DOHH2 (cell line): ENCODE data around the gene GATA6.

Experiments used
- H3F3A ChIP-seq: fragments of 200-600 bp; sonication (generic), shearing (Covaris generic); 2 replicates; pipeline ENCODE4 v1.6.0; 2016; ENCODE audit warnings: antibody characterized with exemption, mild to moderate bottlenecking; ENCODE audit not compliant: control insufficient read depth, insufficient read depth
- H3K27ac ChIP-seq: fragments of 200-600 bp; sonication (generic); 2 replicates; pipeline ENCODE4 v1.5.1; 2014; ENCODE audit warnings: low read depth, mild to moderate bottlenecking, low read length, moderate library complexity
- H3K27me3 ChIP-seq: fragments of 200-600 bp; sonication (generic); 2 replicates; pipeline ENCODE4 v1.6.1; 2014; ENCODE audit warnings: mild to moderate bottlenecking, low read length, mixed read lengths; ENCODE audit not compliant: control insufficient read depth
- H3K36me3 ChIP-seq: fragments of 200-600 bp; sonication (generic); 2 replicates; pipeline ENCODE4 v1.6.1; 2014; ENCODE audit warnings: mild to moderate bottlenecking, low read length, moderate library complexity, mixed read lengths; ENCODE audit not compliant: control insufficient read depth
- H3K4me1 ChIP-seq: fragments of 200-600 bp; sonication (generic); 2 replicates; pipeline ENCODE4 v1.6.1; 2014; ENCODE audit warnings: mild to moderate bottlenecking, low read length, mixed read lengths; ENCODE audit not compliant: control insufficient read depth
- H3K4me2 ChIP-seq: fragments of 200-600 bp; sonication (generic); 2 replicates; pipeline ENCODE4 v1.6.0; 2014; ENCODE audit warnings: mild to moderate bottlenecking, low read length, moderate library complexity
- H3K4me3 ChIP-seq: fragments of 200-600 bp; sonication (generic); 2 replicates; pipeline ENCODE4 v1.5.1; 2014; ENCODE audit warnings: mild to moderate bottlenecking, low read length, mixed read lengths
- H3K79me2 ChIP-seq: fragments of 200-600 bp; sonication (generic); 2 replicates; pipeline ENCODE4 v1.6.1; 2014; ENCODE audit warnings: mild to moderate bottlenecking, low read length, mixed read lengths; ENCODE audit not compliant: control insufficient read depth
- H3K9me2 ChIP-seq: fragments of 200-600 bp; sonication (generic); replicated peaks from 2 replicates; pipeline ENCODE4 v1.6.1; 2014; ENCODE audit warnings: mild to moderate bottlenecking, low read length, mixed read lengths; ENCODE audit not compliant: control insufficient read depth
- H3K9me3 ChIP-seq: fragments of 200-600 bp; sonication (generic); 2 replicates; pipeline ENCODE4 v1.6.1; 2014; ENCODE audit warnings: antibody characterized with exemption, low read length, mixed read lengths; ENCODE audit not compliant: control insufficient read depth, insufficient read depth
- H4K20me1 ChIP-seq: fragments of 200-600 bp; sonication (generic); 2 replicates; pipeline ENCODE4 v1.6.0; 2014; ENCODE audit warnings: low read depth, mild to moderate bottlenecking, antibody characterized with exemption, low read length, moderate library complexity; ENCODE audit not compliant: control insufficient read depth, insufficient read depth
- EZH2phosphoT487 ChIP-seq: fragments of 200-600 bp; sonication (generic); IDR thresholded peaks from 2 replicates; pipeline ENCODE4 v1.6.1; 2017; ENCODE audit warnings: borderline replicate concordance, mild to moderate bottlenecking, antibody characterized with exemption, low read length, moderate library complexity, mixed read lengths
- TF ChIP-seq, protein P1 (sequence below): fragments of 200-600 bp; sonication (generic); IDR thresholded peaks from one replicate; pipeline ENCODE4 v1.5.1; 2014; ENCODE audit warnings: antibody characterized with exemption, mild to moderate bottlenecking, low read depth, low read length; ENCODE audit not compliant: poor library complexity, severe bottlenecking

Gene GATA6

DNA sequence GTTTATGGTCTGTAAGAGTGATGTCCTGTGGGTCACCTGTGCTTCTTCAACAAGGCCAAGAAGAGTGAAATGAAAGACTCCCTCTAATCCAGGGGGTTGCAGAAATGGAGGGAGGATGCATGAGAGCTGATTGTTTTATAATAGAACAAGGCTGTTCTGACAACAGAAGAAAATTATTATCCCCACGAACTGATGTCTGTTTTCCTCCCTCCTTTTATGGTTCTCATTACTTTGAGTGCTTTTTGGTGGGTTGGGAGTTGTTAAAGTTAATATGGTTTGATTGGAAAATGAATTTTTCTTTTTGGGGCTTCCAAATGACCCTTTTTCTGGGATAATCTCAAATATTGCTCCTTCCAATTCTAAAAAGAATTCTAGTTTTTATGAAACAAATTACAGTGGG, 33.6 kb downstream of the GATA6 start:
- Histone ChIP-seq H3K27me3 (peaks cover 6% of the 10 kb centered on the region; the same call in 1 of the 2 replicates), H3K9me2 (no peaks in the 10 kb centered on the region), H3F3A (no peaks in the 10 kb centered on the region)

DNA sequence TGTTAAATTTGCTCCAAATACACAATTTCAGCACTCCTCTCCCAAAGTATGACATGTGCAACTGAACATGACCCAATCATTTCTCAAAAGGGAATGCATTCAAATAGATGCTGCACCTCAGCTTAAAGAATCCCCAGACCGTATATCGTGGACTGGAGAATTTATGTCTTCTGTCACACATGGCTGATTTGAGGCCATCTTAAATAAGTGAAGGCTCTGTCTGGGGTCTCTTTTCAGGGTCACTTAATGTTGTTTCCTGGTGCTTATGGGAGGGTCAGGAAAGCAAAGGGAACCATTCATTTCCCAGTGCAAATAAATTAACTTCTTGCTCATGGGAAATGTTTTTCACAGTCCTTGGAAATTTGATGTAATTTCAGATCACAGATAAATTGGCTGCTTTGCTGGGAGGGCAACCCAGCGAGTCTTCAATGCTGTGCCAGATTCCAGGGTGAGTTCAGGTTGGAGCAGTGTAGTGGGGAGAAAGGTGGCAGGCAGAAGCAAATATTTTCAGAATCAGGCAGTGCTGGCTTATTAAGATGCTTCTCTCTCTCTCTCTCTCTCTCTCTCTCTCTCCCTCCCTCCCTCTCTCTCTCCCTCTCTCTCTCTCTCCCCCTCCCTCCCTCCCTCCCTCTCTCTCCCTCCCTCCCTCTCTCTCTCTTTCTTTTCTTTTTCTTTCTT, 34.3 kb downstream of the GATA6 start:
- no peaks in the 10 kb centered on the region for H3K4me1 ChIP-seq
- H3K4me3 ChIP-seq: no peak overlapping the region
- H3K4me2 ChIP-seq: no peak overlapping the region
- no peaks in the 10 kb centered on the region for H3K9me2 ChIP-seq
- H3K79me2 ChIP-seq: no peaks in the 10 kb centered on the region
- no peak overlapping the region for H3K27ac ChIP-seq
- no peaks in the 10 kb centered on the region for H4K20me1 ChIP-seq
- no peaks in the 10 kb centered on the region for H3K36me3 ChIP-seq
- peaks cover 6% of the 10 kb centered on the region; the same call in 1 of the 2 replicates for H3K27me3 ChIP-seq
- TF ChIP-seq, protein P1, sequence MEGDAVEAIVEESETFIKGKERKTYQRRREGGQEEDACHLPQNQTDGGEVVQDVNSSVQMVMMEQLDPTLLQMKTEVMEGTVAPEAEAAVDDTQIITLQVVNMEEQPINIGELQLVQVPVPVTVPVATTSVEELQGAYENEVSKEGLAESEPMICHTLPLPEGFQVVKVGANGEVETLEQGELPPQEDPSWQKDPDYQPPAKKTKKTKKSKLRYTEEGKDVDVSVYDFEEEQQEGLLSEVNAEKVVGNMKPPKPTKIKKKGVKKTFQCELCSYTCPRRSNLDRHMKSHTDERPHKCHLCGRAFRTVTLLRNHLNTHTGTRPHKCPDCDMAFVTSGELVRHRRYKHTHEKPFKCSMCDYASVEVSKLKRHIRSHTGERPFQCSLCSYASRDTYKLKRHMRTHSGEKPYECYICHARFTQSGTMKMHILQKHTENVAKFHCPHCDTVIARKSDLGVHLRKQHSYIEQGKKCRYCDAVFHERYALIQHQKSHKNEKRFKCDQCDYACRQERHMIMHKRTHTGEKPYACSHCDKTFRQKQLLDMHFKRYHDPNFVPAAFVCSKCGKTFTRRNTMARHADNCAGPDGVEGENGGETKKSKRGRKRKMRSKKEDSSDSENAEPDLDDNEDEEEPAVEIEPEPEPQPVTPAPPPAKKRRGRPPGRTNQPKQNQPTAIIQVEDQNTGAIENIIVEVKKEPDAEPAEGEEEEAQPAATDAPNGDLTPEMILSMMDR: no peak
- no peak for TF ChIP-seq EZH2phosphoT487
- no peaks in the 10 kb centered on the region for H3F3A ChIP-seq
- H3K9me3 ChIP-seq: no peaks in the 10 kb centered on the region

More for the DNA sequence above, 33.6 kb downstream of the GATA6 start:
- no peaks in the 10 kb centered on the region for H4K20me1 ChIP-seq
- no peaks in the 10 kb centered on the region for H3K9me3 ChIP-seq
- H3K4me3 ChIP-seq: no peak overlapping the region
- no peak for TF ChIP-seq EZH2phosphoT487
- TF ChIP-seq, protein P1: no peak
- H3K27ac ChIP-seq: no peak overlapping the region
- no peaks in the 10 kb centered on the region for H3K79me2 ChIP-seq
- no peaks in the 10 kb centered on the region for H3K4me1 ChIP-seq
- no peak overlapping the region for H3K4me2 ChIP-seq
- no peaks in the 10 kb centered on the region for H3K36me3 ChIP-seq

DNA sequence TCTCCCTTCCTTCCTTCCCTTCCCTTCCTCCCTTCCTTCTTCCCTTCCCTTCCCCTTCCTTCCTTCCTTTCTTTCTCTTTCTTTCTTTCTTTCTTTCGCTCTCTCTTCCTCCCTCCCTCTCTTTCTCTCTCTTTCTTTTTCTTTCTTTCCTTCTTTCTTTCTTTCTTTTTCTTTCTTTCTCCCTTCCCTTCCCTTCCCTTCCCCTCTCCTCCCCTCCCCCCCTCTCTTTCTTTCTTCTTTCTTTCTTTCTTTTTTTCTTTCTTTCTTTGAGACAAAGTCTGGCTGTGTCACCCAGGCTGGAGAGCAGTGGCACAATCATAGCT, 34.8 kb downstream of the GATA6 start:
- H3K4me3 ChIP-seq: no peak overlapping the region
- H3K36me3 ChIP-seq: no peaks in the 10 kb centered on the region
- H3K4me1 ChIP-seq: no peaks in the 10 kb centered on the region
- H3K79me2 ChIP-seq: no peaks in the 10 kb centered on the region
- H4K20me1 ChIP-seq: no peaks in the 10 kb centered on the region
- H3K27me3 ChIP-seq: peaks cover 3% of the 10 kb centered on the region; the same call in 1 of the 2 replicates
- TF ChIP-seq, protein P1: no peak
- no peak for TF ChIP-seq EZH2phosphoT487
- H3K9me3 ChIP-seq: no peaks in the 10 kb centered on the region
- no peak overlapping the region for H3K4me2 ChIP-seq
- H3F3A ChIP-seq: no peaks in the 10 kb centered on the region
- no peak overlapping the region for H3K27ac ChIP-seq
- no peaks in the 10 kb centered on the region for H3K9me2 ChIP-seq
